ENCODE data around the gene PRDM16. TPM values are rescaled to one million over a fixed set of nuclear protein-coding genes. Genes with fewer than 3 reads are reported as not detected.
A peak's percentile ranks its signal among the peaks of the same experiment; 100 is the strongest.

PRDM16 gene
- total and polyA plus RNA-seq, 7 donors = 0.04 to 1.2 (median 0.31) TPM

DNA sequence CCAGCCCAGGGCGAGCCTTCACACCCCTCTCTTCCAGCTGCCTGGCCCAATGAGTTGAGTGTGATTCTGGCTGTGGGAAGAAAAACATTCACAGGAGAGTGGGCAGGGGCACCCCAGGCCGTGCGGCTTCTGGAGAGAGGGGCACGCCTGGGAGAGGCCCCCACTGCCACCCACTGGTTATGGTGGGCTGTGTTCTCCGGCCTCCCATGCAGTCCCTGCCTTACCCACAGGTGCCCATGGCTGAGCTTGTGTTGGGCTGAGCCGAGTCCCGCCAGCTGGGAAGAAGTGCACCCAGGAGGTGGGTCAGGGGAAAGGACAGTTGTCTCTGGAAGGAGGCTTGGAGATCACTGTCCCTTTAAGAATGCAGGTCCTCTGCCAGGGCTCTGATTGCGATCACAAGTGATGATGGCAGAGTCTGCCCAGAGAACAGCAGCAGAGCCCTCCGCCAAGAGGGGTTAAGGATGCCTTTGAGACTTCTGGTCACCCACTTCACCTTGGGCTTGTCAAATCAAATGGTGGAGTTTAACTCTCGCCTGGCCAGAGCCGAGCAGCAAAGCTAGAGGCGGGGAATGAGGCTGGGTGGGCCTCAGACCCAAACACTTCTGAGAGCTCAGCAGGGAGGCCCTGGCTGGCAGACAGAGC lies 260.8 kb downstream of the PRDM16 start:
- no peaks in the 10 kb centered on the region for H3K36me3 ChIP-seq (ENCODE audit: insufficient read depth in 1 of 2, low read depth in 1 of 2)
- H3K4me1 ChIP-seq = no peaks in the 10 kb centered on the region
- H3K27ac ChIP-seq = no peak overlapping the region
- ATAC-seq (peak in 3 of 4 donors; percentile 38 to 67 (median 60)), DNase-seq (no peak)
- H3K27me3 ChIP-seq (ENCODE audit: insufficient read depth in 3 of 3, low read length in 2 of 3) = peaks cover 0 to 7% (median 0%) of the 10 kb centered on the region in 3 donors
- 71 to 73% (median 72%) methylated on average over 12 of the region's 12 CpGs for WGBS, 3 donors
- intact Hi-C loops (cut with DNase I) = no loop called here
- H3K9me3 ChIP-seq = no peaks in the 10 kb centered on the region
- TF ChIP-seq, protein P1, sequence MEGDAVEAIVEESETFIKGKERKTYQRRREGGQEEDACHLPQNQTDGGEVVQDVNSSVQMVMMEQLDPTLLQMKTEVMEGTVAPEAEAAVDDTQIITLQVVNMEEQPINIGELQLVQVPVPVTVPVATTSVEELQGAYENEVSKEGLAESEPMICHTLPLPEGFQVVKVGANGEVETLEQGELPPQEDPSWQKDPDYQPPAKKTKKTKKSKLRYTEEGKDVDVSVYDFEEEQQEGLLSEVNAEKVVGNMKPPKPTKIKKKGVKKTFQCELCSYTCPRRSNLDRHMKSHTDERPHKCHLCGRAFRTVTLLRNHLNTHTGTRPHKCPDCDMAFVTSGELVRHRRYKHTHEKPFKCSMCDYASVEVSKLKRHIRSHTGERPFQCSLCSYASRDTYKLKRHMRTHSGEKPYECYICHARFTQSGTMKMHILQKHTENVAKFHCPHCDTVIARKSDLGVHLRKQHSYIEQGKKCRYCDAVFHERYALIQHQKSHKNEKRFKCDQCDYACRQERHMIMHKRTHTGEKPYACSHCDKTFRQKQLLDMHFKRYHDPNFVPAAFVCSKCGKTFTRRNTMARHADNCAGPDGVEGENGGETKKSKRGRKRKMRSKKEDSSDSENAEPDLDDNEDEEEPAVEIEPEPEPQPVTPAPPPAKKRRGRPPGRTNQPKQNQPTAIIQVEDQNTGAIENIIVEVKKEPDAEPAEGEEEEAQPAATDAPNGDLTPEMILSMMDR (IDR thresholded peaks at IDR 0.05) = no peak
- H3K4me3 ChIP-seq = no peak overlapping the region

GRCh38 chr1:3330771-3331245 lies 261.8 kb downstream of the PRDM16 start:
- Histone ChIP-seq H3K27me3 (ENCODE audit: insufficient read depth in 3 of 3, low read length in 2 of 3) (no peaks in the 10 kb centered on the region), H3K36me3 (ENCODE audit: insufficient read depth in 1 of 2, low read depth in 1 of 2) (no peaks in the 10 kb centered on the region), H3K9me3 (no peaks in the 10 kb centered on the region), H3K27ac (no peak overlapping the region), H3K4me1 (no peaks in the 10 kb centered on the region), H3K4me3 (no peak overlapping the region)
- ATAC-seq (no peak), DNase-seq (no peak)
- WGBS, 3 donors = 83 to 95% (median 90%) methylated on average over 10 to 11 of the region's 11 CpGs
- TF ChIP-seq, protein P1 (IDR thresholded peaks at IDR 0.05) = no peak
- intact Hi-C loops (cut with DNase I) = no loop called here

GRCh38 chr1:3331564-3331963 lies 262.6 kb downstream of the PRDM16 start:
- H3K4me1 ChIP-seq = no peaks in the 10 kb centered on the region
- no peaks in the 10 kb centered on the region for H3K27me3 ChIP-seq (ENCODE audit: insufficient read depth in 3 of 3, low read length in 2 of 3)
- intact Hi-C loops (cut with DNase I) = no loop called here
- no peak for ATAC-seq
- WGBS, 3 donors = 80 to 86% (median 85%) methylated on average over 14 of the region's 14 CpGs
- TF ChIP-seq, protein P1 (IDR thresholded peaks at IDR 0.05) = no peak
- no peaks in the 10 kb centered on the region for H3K36me3 ChIP-seq (ENCODE audit: insufficient read depth in 1 of 2, low read depth in 1 of 2)
- no peak for DNase-seq
- H3K27ac ChIP-seq = no peak overlapping the region
- no peaks in the 10 kb centered on the region for H3K9me3 ChIP-seq
- H3K4me3 ChIP-seq = no peak overlapping the region

- 90 to 92% (median 90%) methylated on average over 18 of the region's 18 CpGs for WGBS, 3 donors
- TF ChIP-seq, protein P1 (IDR thresholded peaks at IDR 0.05) = no peak
- H3K4me1 ChIP-seq = no peaks in the 10 kb centered on the region
- intact Hi-C loops (cut with DNase I) = no loop called here
- DNase-seq (no peak), ATAC-seq (no peak)
- no peaks in the 10 kb centered on the region for H3K36me3 ChIP-seq (ENCODE audit: insufficient read depth in 1 of 2, low read depth in 1 of 2)
- no peak overlapping the region for H3K4me3 ChIP-seq
- H3K27me3 ChIP-seq (ENCODE audit: insufficient read depth in 3 of 3, low read length in 2 of 3) = no peaks in the 10 kb centered on the region
- no peak overlapping the region for H3K27ac ChIP-seq
- no peaks in the 10 kb centered on the region for H3K9me3 ChIP-seq
Measured at GRCh38 chr1:3332043-3332442, 263.0 kb downstream of the PRDM16 start.

DNA sequence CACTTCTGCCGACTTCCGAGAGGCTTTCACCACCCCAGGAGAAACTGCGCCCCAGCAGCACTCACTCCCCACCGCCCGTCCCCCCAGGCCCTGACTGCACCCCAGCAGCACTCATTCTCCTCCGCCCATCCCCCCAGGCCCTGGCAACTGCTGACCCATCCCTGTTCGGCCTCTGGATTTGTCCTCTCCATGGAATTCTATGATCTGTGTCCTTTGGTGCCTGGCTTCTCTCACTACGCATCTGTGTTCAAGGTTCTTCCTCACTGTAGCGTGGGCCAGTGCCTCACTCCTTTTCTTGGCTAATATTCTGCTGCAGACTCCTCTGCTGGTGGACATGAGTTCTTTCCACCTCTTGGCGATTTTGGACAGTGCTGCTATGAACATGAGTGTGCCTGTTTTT lies 263.7 kb downstream of the PRDM16 start:
- Histone ChIP-seq H3K4me3 (no peak overlapping the region), H3K27me3 (ENCODE audit: insufficient read depth in 3 of 3, low read length in 2 of 3) (no peaks in the 10 kb centered on the region), H3K36me3 (ENCODE audit: insufficient read depth in 1 of 2, low read depth in 1 of 2) (no peaks in the 10 kb centered on the region), H3K4me1 (no peaks in the 10 kb centered on the region), H3K27ac (no peak overlapping the region), H3K9me3 (no peaks in the 10 kb centered on the region)
- ATAC-seq = no peak
- intact Hi-C loops (cut with DNase I) = no loop called here
- WGBS, 3 donors = 88 to 96% (median 93%) methylated on average over 10 of the region's 10 CpGs
- DNase-seq = no peak
- TF ChIP-seq, protein P1 (IDR thresholded peaks at IDR 0.05) = no peak
